ENCODE measurements around the gene BSG.

Gene BSG

DNA sequence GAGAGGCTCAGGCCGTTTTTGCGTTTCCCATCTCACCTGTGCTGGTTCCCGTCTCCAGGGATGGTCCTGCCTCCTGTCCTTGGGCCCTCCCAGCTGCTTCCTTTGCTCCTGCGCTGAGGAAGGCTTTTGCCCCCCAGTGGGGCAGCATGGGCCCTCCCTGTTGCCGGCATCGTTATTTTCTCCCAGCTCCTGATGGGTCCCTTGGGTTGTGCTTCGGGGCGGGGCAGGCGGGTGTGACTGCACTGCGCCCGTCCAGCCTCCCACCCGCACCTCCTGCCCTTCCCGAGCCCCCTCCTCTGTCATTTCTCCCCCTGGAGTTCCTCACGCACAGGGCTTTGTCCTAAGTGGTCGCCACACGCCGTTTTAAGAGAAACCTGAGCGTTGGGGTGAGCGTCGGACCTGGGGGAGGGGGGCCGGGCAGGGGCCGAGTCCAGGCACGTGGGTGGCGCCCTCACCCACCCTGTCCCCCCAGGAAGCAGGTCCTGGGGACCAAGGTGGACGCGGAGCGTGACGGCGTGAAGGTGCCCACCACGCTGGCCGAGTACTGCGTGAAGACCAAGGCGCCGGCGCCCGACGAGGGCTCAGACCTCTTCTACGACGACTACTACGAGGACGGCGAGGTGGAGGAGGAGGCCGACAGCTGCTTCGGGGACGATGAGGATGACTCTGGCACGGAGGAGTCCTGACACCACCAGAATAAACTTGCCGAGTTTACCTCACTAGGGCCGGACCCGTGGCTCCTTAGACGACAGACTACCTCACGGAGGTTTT is 31.3 kb upstream of the BSG start:
- DNase-seq = no peak

DNA sequence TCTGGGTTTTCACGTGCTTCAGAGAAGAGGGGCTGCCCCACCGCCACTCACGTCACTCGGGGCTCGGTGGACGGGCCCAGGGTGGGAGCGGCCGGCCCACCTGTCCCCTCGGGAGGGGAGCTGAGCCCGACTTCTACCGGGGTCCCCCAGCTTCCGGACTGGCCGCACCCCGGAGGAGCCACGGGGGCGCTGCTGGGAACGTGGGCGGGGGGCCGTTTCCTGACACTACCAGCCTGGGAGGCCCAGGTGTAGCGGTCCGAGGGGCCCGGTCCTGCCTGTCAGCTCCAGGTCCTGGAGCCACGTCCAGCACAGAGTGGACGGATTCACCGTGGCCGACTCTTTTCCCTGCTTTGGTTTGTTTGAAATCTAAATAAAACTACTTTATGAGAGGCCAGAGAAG is 30.7 kb upstream of the BSG start:
- no peak for DNase-seq

DNA sequence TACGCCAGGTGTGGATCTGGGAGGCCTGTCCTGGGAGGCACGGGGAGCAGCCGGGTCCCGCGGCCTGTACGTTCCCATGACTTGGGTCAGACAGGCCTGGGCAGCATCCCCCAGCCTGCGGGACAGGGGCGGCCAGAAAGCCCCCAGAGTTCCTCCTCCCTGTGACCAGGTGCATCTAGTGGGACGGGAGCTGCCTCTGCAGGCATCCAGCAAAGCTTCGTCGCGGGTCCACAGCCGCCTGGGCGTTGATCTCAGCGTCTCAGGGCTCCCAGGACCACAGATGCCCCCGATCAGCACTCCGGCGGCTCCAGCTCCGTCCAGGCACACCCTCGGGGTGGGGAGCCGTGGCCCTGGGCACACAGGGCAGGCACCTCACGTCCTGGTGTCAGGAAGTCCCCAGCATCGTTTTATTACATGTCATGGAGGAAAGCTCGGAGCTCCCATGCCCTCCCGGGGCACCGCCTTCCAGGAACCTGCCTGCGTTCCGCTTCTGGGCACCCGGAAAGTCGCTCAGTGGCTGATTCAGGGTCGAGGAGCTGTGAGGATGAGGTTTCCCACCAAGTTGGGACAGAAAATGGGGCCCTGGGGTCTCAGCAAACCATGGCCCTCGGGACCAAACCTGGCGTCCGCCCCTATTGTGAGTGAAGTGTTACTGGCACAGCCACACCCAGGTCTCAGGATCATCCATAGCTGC is 30.1 kb upstream of the BSG start:
- no peak for DNase-seq

DNA sequence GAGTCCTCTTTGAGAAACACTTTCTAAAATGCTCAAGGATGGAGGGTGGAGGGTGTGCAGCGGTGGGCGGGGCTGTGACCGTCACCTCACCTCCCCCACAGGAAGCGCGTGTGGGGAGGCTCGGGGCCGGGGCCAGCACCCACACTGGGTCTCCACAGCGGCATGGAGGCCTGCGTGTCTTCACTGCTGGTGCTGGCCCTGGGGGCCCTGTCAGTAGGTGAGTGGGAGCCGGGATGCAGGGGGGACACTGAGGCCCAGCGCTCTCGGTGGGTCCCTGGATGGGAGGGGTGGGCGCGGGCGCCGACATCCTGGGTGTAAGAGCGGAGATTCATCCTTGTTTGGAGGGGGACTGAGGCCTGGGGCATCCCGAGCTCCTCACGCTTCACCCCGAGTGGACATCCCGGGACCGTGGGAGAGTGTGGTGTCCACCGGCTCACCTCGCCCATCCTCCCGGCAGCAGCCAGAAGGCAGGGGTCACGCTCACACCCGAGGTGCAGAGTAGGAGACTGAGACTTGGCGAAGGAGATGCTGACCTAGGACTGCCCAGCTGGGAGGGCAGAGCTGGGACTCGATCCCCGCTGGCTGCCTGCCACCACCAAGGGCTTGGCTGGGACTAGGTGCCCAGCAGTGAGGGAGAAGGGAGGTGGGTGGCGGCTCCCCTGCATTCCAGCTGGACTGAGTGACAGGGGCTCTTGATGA is 28.3 kb upstream of the BSG start, which contains the start of gene GZMM:
Gene GZMM (plus strand): TSS at position 144 of the 699 bp plus-strand sequence. CDS start 19 bp downstream, at position 163.
- no peak for DNase-seq

DNA sequence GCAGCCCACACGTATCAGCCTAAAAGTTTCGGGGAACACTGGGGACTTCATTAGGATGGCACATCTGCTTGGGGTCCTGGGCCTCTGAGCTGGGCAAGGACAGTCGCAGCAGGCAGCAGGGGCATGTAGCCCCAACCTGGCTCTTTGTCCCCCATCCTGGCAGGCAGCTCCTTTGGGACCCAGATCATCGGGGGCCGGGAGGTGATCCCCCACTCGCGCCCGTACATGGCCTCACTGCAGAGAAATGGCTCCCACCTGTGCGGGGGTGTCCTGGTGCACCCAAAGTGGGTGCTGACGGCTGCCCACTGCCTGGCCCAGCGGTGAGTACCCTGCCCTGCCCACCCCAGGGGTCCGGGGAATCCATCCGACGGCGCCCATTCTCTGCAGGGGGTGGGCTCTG is 25.3 kb upstream of the BSG start:
- no peak for DNase-seq

DNA sequence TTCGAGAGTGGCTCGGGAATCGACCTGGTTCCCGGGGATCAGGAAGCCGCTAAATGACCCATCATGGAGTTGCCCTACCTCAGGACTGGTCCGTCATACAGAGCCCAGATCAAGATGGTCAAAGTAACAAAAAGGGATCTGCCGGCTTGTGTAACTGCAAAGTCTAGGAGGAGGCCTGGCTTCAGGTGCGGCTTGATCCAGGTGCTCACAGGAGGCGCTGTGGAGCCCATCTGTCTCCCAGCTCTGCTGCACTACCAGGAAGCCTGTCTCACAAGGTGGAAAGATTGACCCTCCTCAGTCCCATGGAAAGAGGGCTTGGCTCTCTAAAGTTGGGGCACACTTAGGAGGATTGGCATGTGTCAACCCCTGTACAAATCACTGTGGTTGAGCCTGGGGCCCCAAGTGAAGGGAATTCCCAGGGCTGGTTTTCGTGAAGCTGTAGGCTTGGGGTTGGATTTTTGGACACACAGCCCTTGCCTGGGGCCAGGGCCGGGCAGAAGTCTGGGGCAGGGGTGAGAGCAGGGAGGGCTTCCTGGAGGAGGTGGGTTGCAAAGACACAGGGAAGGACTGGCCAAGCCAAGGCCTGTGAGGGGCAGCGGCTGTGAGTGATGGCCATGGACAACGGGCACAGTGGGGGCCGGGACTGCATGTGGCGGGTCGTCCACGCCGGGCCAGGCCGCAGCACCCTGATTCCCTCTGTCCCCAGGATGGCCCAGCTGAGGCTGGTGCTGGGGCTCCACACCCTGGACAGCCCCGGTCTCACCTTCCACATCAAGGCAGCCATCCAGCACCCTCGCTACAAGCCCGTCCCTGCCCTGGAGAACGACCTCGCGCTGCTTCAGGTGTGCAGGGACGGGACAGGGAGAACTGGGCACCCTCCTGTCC is 24.3 kb upstream of the BSG start:
- DNase-seq = no peak

DNA sequence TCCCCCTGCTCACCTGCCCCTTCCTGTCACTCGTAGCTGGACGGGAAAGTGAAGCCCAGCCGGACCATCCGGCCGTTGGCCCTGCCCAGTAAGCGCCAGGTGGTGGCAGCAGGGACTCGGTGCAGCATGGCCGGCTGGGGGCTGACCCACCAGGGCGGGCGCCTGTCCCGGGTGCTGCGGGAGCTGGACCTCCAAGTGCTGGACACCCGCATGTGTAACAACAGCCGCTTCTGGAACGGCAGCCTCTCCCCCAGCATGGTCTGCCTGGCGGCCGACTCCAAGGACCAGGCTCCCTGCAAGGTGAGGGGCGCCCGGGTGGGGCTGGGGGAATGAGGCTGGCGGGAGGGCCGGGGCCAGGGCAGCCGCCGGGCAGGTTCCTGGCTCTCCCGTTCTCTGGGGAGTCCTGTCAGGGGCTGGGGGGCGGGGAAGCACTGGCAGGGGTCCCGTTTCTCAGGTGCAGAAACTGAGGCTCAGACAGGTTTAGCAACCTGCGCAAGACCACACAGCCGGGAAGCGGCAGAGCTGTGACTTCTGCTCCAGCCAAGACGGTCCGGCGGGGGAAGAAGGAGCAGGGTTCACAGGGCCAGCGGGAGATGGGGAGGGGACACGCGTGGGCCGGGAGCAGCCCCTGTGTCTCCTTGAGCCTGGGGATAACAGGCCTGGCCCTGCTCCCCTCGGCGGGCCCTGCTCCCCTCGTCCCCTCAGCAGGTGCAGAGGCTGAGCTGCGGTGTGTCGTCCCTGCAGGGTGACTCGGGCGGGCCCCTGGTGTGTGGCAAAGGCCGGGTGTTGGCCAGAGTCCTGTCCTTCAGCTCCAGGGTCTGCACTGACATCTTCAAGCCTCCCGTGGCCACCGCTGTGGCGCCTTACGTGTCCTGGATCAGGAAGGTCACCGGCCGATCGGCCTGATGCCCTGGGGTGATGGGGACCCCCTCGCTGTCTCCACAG is 23.2 kb upstream of the BSG start:
- no peak for DNase-seq

DNA sequence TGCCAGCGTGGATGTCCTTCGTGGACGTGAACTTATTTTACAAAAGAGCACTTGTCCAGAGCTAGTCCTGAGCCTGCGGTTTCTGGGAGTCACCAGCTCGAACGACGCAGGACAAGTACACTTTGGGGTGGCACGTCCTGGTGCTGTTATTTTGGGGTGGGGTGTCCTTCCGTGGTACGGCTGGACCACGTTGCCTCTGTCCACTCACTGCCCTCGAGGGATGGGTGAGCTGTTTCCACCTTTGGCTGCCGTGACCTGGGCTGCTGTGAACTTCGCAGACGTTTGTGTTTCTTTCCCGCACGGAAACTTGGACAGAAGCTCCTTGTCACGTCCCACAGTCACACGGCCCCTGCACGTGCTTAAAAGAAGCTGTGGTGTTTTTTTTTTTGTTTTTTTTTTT is 17.6 kb upstream of the BSG start:
- DNase-seq = no peak

DNA sequence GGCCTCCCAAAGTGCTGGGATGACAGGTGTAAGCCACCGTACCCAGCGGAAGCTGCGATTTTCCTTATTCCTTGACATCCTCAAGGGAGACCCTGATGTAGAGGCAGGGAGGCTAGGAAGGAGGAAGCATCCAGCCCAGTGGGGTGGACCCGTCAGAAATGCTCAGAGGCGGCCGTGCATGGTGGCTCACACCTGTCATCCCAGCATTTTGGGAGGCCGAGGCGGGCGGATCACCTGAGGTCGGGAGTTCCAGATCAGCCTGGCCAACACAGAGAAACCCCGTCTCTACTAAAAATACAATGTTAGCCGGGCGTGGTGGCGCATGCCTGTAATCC is 17.0 kb upstream of the BSG start:
- no peak for DNase-seq

DNA sequence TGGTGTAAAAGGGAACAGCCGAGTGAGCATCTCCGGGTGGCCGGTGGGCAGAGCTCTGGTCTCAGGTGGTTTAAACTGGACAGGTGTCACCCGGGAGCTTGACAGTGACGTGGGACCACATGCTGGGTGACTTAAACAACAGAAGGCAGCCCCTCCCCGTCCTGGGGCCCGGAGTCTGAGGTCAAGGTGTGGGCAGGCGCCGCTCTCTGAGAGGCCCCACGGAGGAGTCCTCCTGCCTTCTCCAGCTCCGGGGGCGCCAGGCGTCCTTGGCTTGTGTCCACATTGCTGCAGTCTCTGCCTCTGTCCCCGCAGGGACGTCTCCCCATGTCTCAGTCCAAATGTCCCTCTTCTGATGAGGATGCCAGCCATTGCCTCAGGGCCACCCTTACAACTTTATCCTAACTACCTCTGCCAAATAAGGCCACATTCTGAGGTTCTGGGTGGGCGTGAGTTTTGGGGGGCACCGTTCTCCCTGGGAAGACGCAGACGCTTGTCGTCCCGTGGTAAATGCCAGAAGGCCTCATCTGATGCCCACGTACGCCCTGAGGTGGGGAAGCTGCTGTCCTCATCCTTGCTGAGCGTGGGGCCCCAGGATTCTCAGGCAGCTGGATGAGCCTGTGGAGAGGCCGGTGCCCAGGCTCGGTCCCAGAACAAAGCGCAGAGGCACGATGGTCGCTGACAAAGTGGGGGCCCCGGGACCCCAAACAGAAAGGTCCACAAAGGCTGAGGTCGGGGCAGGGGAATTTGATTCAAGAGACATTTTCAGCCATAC is 15.6 kb upstream of the BSG start:
- no peak for DNase-seq

DNA sequence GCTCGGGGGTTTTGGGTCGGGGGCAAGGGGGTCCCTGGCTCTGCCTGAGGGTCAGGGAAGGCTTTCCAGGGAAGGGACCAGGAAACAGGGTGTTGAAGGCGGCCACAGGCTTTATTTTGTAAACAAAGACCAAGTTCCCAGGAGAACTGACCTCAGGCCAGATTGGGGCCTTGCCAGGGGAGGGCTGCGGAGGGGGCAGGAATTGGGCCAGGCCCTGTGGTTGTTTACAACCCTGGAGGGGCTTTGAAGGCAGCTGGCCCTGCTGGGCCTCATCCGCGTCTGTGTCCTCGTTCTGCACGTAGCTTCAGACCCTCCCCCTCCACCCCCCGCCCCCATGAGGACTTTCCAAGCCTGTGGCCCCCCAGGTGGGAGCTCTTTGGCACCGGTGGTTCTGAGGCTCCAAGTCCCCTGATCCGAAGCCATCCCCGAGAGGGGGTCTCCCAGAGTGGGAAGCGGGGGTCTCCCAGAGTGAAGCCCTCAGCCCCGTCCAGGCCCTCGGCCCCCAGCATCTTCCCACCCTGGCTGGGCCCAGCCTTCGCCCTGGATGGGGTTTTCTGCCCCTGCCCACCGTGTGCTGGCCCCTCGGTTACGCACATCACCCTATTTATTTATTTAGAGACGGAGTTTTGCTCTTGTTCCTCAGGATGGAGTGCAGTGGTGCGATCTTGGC is 13.5 kb upstream of the BSG start:
- no peak for DNase-seq

DNA sequence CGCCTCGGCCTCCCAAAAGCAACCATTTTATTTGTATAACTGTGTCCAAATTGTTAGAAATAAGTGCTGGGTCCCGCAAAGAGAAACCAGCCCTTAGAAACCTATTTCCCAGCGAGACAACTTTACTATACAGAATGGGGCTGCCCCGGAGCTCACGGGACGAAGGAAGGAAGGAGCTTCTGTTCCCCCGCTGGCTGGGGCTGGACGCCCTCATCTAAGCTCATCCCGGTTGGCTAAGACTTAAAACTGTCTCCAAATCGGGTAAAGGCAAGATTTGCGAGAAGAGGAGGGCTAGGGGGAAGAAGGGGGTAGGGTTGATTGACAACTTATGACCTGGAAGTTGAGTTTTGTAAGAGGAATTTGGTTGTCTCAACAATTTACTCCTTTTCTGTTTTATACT is 12.3 kb upstream of the BSG start:
- DNase-seq = no peak

DNA sequence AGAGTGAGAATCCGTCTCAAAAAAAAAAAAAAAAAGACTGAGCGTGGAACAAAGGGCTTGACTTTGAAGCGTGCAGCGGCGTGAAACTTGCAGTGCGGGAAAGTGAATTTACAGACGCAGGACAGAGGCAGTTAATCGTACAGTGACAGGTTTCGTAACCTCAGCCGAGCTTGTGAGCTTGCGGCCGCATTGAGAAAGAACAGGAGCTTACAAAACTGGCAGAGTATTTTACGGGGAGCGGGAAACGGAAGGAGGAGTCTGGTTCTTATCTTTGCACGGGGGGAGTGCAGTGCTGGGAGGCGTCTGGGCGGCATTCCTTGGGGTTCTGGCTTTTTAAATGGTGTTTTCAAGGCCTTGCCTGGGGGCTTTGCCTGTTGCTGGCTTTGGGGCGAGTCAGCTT is 6.0 kb upstream of the BSG start:
- no peak for DNase-seq

DNA sequence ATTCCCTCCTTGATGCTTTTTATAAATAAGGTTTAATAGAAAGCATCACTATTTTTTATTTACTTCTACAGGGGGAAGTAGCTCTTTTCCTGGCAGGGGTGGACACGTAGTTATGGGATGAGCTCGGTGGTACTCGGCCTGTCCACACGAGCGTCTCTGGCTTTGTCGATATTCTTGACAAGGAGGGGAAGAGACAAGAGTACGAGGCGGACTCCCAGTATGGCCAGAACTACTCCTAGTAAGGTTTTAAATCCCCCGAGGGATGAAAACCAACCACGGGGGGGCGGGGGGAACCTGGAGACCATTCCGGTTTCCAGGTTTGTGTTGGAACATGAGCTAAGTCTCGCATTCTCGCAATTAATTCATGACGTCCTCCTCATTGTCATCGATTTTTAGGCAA is 5.6 kb upstream of the BSG start:
- DNase-seq = no peak

DNA sequence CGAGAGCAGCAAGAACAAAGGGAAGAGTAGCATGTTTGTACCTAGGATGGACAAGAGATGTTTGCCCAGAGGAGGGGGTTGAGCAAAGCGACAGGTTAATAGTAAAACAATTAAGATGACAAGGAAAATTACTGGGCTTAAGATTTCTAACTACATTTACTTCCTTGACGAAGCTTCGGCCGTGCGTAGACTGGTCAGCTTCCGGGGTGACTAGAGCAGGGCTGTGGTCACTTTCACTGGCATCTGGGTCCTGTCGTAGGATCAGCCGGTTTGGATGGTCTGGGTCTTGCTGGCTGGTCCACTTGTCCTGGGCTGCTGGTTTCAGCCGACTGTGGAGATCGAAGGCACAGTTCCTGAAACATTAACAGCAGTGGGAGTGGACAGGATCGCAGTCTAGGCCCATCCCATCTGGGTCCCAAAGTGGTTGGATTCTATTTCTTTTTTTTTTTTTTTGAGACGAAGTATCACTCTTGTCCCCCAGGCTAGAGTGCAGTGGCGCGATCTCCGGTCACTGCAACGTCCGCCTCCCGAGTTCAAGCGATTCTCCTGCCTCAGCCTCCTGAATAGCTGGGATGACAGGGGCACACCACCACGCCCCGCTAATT is 5.0 kb upstream of the BSG start:
- DNase-seq = no peak

DNA sequence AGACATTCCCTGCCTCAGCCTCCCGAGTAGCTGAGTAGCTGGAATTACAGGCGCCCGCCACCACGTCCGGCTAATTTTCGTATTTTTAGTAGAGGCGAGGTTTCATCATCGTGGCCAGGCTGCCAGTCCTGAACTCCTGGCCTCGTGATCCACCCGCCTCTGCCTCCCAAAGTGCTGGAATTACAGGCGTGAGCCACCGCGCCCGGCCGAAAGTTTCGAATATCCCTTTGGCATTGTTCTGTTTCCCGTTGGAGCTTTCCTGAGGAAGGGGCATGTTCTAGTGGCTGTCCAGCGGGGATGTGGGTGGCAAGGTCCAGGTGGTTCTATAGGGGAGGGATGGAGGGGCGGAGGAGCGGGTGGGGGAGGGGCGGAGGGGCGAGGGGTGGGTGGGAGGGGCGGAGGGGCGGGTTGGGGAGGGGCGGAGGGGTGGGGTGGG is 2.1 kb upstream of the BSG start:
- DNase-seq = no peak

DNA sequence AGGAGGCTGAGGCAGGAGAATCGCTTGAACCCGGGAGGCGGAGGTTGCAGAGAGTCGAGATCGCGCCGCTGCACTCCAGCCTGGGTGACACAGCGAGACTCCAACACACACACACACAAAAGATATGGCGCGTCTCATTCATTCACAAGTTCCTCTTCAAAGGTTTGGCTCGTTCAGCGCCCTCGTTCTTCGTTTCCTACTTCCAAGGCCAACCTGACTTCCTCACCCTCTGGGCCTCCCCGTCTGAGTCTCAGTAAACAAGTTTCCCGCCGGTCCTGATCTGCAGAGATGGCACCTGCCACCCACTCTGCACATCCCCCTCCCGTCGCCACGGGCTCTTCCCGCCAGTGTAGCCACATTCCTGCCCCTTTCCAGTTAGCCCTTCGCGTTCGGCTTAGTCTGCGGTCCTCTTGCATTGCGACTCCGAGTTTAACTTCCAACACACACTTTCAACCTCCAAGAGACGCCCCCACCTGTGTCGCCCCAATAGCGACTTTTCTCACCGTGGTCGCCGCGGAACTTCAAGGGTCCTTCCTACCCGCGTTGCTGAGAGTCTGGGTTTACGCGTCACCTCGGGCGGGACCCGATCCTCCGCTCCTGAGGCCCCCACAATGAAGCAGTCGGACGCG is 1.3 kb upstream of the BSG start:
- DNase-seq = no peak

DNA sequence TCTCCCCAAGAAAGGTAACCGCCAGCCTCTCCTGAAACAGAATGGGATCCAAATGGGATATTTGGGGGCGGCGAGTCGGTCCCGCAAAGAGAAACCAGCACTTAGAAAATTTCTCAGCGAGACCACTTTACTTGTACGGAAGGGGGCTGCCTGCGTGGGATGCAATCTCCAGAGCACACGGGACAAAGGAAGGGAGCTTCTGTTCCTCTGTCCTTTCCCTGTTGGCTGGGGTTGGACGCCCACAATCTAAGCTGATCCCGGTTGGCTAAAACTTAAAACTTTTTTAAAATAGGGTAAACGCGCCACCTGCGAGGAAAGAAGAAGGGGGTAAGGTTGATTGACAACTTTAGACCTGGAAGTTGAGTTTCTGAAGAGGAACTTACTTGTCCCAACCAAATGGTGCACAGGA is 826 bp upstream of the BSG start:
- no peak for DNase-seq

DNA sequence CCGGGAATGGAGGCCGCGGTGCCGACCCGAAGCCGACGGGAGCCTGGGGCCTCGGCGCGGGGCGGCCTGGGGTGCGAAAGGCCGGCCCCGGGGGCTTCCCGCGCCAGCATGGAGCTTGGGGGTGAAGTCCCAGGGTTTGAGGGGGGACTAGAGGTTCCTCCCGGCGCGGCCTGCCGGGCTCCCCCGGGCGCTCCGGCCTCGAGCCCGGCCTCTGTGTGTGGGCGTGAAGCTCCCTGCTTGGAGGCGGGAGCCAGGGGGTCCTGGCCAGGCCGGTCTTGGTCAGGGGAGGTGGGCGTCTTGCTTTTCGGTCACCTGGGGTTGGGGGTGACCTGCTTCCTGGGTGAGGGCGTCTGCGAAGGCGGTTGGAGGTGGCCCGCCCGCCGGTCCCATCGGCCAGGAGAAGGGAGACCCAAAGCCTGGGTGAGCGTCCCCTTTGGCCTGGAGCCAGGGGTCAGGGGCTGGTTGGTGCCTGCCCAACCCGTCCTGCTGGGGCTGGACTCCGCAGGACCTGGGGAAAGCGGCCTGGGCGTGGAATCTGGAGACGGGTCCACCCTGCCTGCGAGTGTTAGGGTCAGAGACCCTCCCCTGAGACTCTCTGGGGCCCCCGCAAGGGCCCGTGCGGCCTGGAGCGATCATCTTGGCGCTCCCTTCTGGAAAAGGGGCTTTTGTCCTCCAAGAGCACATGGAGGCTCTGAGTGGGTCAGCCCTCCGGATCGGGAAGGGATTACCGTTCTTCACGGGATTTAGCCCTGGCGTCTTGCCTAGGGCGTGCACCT is 535 bp downstream of the BSG start:
- DNase-seq = no peak
